ENCODE results near the gene ACO1.

- TF ChIP-seq CTCF (IDR thresholded peaks at IDR 0.05 in 8 of 11, conservative IDR thresholded peaks at IDR 0.05 in 3 of 11) (no peak), POLR2A (IDR thresholded peaks at IDR 0.05) (no peak)
Measured at GRCh38 chr9:32385885-32386283, 1.4 kb downstream of the ACO1 start.

Data from spleen (tissue), 7 donors.